ENCODE data around the gene SSH3.

Gene SSH3

GRCh38 chr11:67268962-67269268 is 34.4 kb upstream of the SSH3 start:
- no peak for DNase-seq

GRCh38 chr11:67269401-67270255 is 33.7 kb upstream of the SSH3 start:
- DNase-seq: no peak

- no peak for DNase-seq
Observed at GRCh38 chr11:67270256-67271204, 32.8 kb upstream of the SSH3 start.

- no peak for DNase-seq
Observed at GRCh38 chr11:67271205-67271540, 32.2 kb upstream of the SSH3 start.

- peak; percentile 52 for DNase-seq
Observed at GRCh38 chr11:67271541-67272284, 31.6 kb upstream of the SSH3 start.

GRCh38 chr11:67272327-67273259 is 30.7 kb upstream of the SSH3 start:
- no peak for DNase-seq

GRCh38 chr11:67273260-67273990 is 29.9 kb upstream of the SSH3 start:
- no peak for DNase-seq

- DNase-seq: no peak
Observed at GRCh38 chr11:67274768-67275605, 28.3 kb upstream of the SSH3 start.

- no peak for DNase-seq
Observed at GRCh38 chr11:67275606-67276409, 27.5 kb upstream of the SSH3 start.

- DNase-seq: no peak
Observed at GRCh38 chr11:67276781-67277230, 26.5 kb upstream of the SSH3 start.

GRCh38 chr11:67277231-67277961 is 25.9 kb upstream of the SSH3 start:
- DNase-seq: peak; percentile 93

GRCh38 chr11:67278135-67278938 is 25.0 kb upstream of the SSH3 start:
- DNase-seq: no peak

- no peak for DNase-seq
Observed at GRCh38 chr11:67278939-67279588, 24.3 kb upstream of the SSH3 start.

GRCh38 chr11:67279589-67280340 is 23.6 kb upstream of the SSH3 start:
- no peak for DNase-seq

GRCh38 chr11:67280341-67280787 is 23.0 kb upstream of the SSH3 start:
- DNase-seq: no peak

- DNase-seq: no peak
Observed at GRCh38 chr11:67280788-67281551, 22.4 kb upstream of the SSH3 start.
